Osteoblast (primary cell): ENCODE results near the gene DGKD. TPM values are rescaled to one million over a fixed set of nuclear protein-coding genes. Genes with fewer than 3 reads are reported as not detected.

ENCODE experiments used
- DNase-seq: peaks from one replicate; pipeline ENCODE4 v3.0.0; 2011; ENCODE audit warnings: low spot score, mixed read lengths; ENCODE audit not compliant: insufficient read length; ENCODE audit errors: missing footprints
- H2AFZ ChIP-seq: 2 replicates; pipeline ENCODE4 v1.6.0; 2011; ENCODE audit warnings: mild to moderate bottlenecking, low read length
- H3K27ac ChIP-seq: 2 replicates; pipeline ENCODE4 v1.5.1; 2011; ENCODE audit warnings: mild to moderate bottlenecking, low read depth, low read length, moderate library complexity
- H3K27me3 ChIP-seq: 2 replicates; pipeline ENCODE4 v1.6.0; 2012; ENCODE audit warnings: mild to moderate bottlenecking, control low read depth, inconsistent platforms, low read length, moderate library complexity; ENCODE audit not compliant: insufficient read depth
- H3K36me3 ChIP-seq: 2 replicates; pipeline ENCODE4 v1.5.1; 2011; ENCODE audit warnings: mild to moderate bottlenecking, low read length, control low read depth, moderate library complexity; ENCODE audit not compliant: insufficient read depth
- H3K4me1 ChIP-seq: 2 replicates; pipeline ENCODE4 v1.5.1; 2011; ENCODE audit warnings: mild to moderate bottlenecking, low read length, control low read depth, moderate library complexity; ENCODE audit not compliant: insufficient read depth
- H3K4me2 ChIP-seq: 2 replicates; pipeline ENCODE4 v1.6.0; 2011; ENCODE audit warnings: mild to moderate bottlenecking, low read length; ENCODE audit not compliant: insufficient read depth
- H3K4me3 ChIP-seq: fragments of 200-600 bp; sonication (generic); 3 replicates; pipeline ENCODE4 v1.5.1; 2012; ENCODE audit warnings: mild to moderate bottlenecking, low read length, inconsistent platforms; ENCODE audit not compliant: insufficient read depth
- H3K79me2 ChIP-seq: 2 replicates; pipeline ENCODE4 v1.6.0; 2012; ENCODE audit warnings: mild to moderate bottlenecking, low read length, control low read depth, inconsistent platforms; ENCODE audit not compliant: insufficient read depth
- H3K9me3 ChIP-seq: 2 replicates; pipeline ENCODE4 v1.5.1; 2011; ENCODE audit warnings: low read depth, low read length, control low read depth
- H4K20me1 ChIP-seq: 2 replicates; pipeline ENCODE4 v1.6.0; 2012; ENCODE audit warnings: mild to moderate bottlenecking, low read length, control low read depth; ENCODE audit not compliant: insufficient read depth
- total RNA-seq: library from RNA; depleted of rRNA; stranded (reverse); fragments of >200 nt; gene quantifications from 2 replicates; pipeline ENCODE4 v1.2.3, GENCODE V29; 2012
- TF ChIP-seq, protein P1 (sequence below): IDR thresholded peaks from 2 replicates; pipeline ENCODE4 v1.5.1; 2011; ENCODE audit warnings: mild to moderate bottlenecking, low read depth, low read length, moderate library complexity; ENCODE audit errors: extremely low read depth

Gene DGKD
- total RNA-seq, 1 donor, result 6.5 TPM

DNA sequence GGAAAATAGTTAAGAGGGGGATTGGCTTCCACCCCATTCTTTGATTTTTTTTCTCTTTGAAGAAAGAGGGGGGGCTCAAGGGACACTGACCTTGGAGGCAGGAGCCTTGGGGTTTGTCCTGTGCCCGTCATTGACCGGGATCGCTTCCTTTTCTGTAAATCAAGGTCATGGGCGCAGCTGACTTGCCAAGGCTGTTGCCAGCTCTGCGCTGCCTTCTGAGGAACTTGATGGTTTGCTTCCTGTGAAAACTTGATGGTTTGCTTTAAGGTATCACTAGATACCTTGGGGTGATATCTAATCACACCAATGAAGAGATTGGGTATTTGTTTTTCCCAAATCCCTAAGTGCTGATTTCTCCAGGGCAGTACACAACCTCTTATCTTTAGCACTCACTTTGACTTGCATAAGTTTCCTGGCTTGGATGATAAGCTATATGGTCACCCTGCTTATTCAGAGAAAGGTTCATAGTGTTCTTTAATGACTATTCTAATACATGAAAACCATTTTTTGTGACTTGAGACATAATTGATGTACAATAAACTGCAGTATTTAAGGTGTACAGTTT, 56.0 kb downstream of the DGKD start:
- H3K9me3 ChIP-seq, result no peaks in the 10 kb centered on the region

GRCh38 chr2:233411162-233411561, 56.9 kb downstream of the DGKD start:
- Histone ChIP-seq H3K36me3 (no peaks in the 10 kb centered on the region), H3K4me2 (no peak overlapping the region), H2AFZ (no peak overlapping the region), H3K27ac (no peak overlapping the region), H3K4me3 (no peak overlapping the region), H3K27me3 (no peaks in the 10 kb centered on the region), H3K4me1 (peaks cover 36% of the 10 kb centered on the region), H3K9me3 (no peaks in the 10 kb centered on the region), H4K20me1 (no peaks in the 10 kb centered on the region), H3K79me2 (no peaks in the 10 kb centered on the region)
- no peak for DNase-seq
- TF ChIP-seq, protein P1, sequence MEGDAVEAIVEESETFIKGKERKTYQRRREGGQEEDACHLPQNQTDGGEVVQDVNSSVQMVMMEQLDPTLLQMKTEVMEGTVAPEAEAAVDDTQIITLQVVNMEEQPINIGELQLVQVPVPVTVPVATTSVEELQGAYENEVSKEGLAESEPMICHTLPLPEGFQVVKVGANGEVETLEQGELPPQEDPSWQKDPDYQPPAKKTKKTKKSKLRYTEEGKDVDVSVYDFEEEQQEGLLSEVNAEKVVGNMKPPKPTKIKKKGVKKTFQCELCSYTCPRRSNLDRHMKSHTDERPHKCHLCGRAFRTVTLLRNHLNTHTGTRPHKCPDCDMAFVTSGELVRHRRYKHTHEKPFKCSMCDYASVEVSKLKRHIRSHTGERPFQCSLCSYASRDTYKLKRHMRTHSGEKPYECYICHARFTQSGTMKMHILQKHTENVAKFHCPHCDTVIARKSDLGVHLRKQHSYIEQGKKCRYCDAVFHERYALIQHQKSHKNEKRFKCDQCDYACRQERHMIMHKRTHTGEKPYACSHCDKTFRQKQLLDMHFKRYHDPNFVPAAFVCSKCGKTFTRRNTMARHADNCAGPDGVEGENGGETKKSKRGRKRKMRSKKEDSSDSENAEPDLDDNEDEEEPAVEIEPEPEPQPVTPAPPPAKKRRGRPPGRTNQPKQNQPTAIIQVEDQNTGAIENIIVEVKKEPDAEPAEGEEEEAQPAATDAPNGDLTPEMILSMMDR, result no peak

More for the DNA sequence above, 56.0 kb downstream of the DGKD start:
- H3K4me1 ChIP-seq, result peaks cover 31% of the 10 kb centered on the region
- H3K27me3 ChIP-seq, result no peaks in the 10 kb centered on the region
- H3K36me3 ChIP-seq, result no peaks in the 10 kb centered on the region
- no peak overlapping the region for H3K4me2 ChIP-seq
- H3K79me2 ChIP-seq, result no peaks in the 10 kb centered on the region
- no peak overlapping the region for H2AFZ ChIP-seq
- no peaks in the 10 kb centered on the region for H4K20me1 ChIP-seq
- no peak overlapping the region for H3K4me3 ChIP-seq
- TF ChIP-seq, protein P1, result no peak
- no peak for DNase-seq
- no peak overlapping the region for H3K27ac ChIP-seq

DNA sequence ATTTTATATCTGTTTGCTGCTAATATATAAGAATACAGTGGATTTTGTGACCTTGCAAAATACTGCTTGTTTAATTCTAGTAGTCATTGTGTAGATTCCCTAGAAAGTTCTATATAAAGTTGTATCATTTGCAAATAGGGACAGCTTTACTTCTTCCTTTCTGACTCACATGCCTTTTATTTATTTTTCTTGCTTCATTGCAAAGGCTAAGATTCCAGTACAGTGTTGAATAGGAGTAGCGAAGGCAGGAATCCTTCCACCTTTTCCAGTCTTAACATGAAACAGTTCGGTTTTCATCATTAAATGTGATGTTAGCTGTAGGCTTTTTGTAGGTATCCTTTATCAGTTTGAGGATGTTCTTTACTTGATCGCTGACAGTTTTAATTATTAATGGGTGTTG, 58.1 kb downstream of the DGKD start:
- Histone ChIP-seq H3K9me3 (no peaks in the 10 kb centered on the region), H3K4me3 (no peak overlapping the region), H3K27ac (peak overlapping the region; percentile 90), H3K79me2 (no peaks in the 10 kb centered on the region), H3K36me3 (no peaks in the 10 kb centered on the region), H3K27me3 (no peaks in the 10 kb centered on the region), H3K4me1 (peaks cover 33% of the 10 kb centered on the region), H2AFZ (no peak overlapping the region), H4K20me1 (no peaks in the 10 kb centered on the region), H3K4me2 (no peak overlapping the region)
- no peak for DNase-seq
- TF ChIP-seq, protein P1, result no peak

DNA sequence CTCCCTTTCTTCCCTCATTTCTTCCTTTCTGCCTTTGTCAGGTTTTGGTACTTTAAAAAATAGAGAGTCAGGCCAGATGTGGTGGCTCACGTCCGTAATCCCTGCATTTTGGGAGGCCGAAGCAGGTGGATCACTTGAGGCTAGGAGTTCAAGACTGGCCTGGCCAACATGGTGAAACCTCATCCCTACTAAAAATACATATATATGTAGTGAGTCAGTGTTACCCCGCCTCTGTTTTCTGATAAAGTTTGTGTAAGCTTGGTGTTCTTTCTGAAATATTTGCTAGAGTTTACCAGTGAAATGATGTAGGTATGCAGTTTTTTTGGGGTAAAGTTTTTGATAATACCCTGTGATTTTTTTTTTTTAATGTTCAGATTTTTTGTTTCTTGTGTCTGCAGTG, 58.8 kb downstream of the DGKD start:
- Histone ChIP-seq H4K20me1 (no peaks in the 10 kb centered on the region), H3K4me3 (peak overlapping the region; percentile 27), H3K79me2 (no peaks in the 10 kb centered on the region), H3K27me3 (no peaks in the 10 kb centered on the region), H2AFZ (no peak overlapping the region), H3K4me1 (peaks cover 29% of the 10 kb centered on the region), H3K27ac (peak overlapping the region; percentile 90), H3K4me2 (peak overlapping the region; percentile 66), H3K9me3 (no peaks in the 10 kb centered on the region), H3K36me3 (no peaks in the 10 kb centered on the region)
- no peak for DNase-seq
- TF ChIP-seq, protein P1, result no peak
